Mesodermal cell (in vitro differentiated cells): ENCODE data around the gene KIF26A.

ENCODE experiments used
- H3K27ac ChIP-seq: 2 replicates; pipeline ENCODE4 v1.7.0; 2013; ENCODE audit warnings: mild to moderate bottlenecking, low read depth, low read length, moderate library complexity; ENCODE audit not compliant: severe bottlenecking
- H3K36me3 ChIP-seq: 2 replicates; pipeline ENCODE4 v1.7.1; 2013; ENCODE audit warnings: mild to moderate bottlenecking, low read length, moderate library complexity; ENCODE audit not compliant: control insufficient read depth, insufficient read depth
- H3K4me1 ChIP-seq: one replicate; pipeline ENCODE4 v1.7.1; 2013; ENCODE audit warnings: mild to moderate bottlenecking, low read length; ENCODE audit not compliant: insufficient read depth, control insufficient read depth, poor library complexity, severe bottlenecking
- H3K4me3 ChIP-seq: 2 replicates; pipeline ENCODE4 v1.7.0; 2013; ENCODE audit warnings: low read length, control low read depth, mild to moderate bottlenecking; ENCODE audit not compliant: insufficient read depth, poor library complexity, severe bottlenecking; ENCODE audit errors: extremely low read depth
- H3K9me3 ChIP-seq: 2 replicates; pipeline ENCODE4 v1.7.1; 2013; ENCODE audit warnings: mild to moderate bottlenecking, low read length, moderate library complexity; ENCODE audit not compliant: control insufficient read depth
- WGBS, 2 experiments: methylation state at CpG; one replicate each; pipeline ENCODE4 v1.1.5; 2013; ENCODE audit warnings: missing lambda C conversion rate in 2 of 2; ENCODE audit not compliant: insufficient coverage in 2 of 2; 5-methylcytosine and 5-hydroxymethylcytosine counted together

KIF26A gene

GRCh38 chr14:104184506-104184905 is 46.1 kb downstream of the KIF26A start:
- 79 to 92% methylated on average over 12 of the region's 12 CpGs for WGBS, 2 experiments
- Histone ChIP-seq H3K4me1 (peaks cover 13% of the 10 kb centered on the region), H3K9me3 (no peaks in the 10 kb centered on the region), H3K27ac (peak overlapping the region; percentile 49), H3K36me3 (no peaks in the 10 kb centered on the region), H3K4me3 (no peak overlapping the region)

GRCh38 chr14:104184911-104185499 is 46.6 kb downstream of the KIF26A start:
- H3K27ac ChIP-seq: peak overlapping the region; percentile 49
- 85 to 89% methylated on average over 8 to 16 of the region's 20 CpGs for WGBS, 2 experiments
- H3K4me3 ChIP-seq: no peak overlapping the region
- H3K36me3 ChIP-seq: no peaks in the 10 kb centered on the region
- peaks cover 13% of the 10 kb centered on the region for H3K4me1 ChIP-seq
- H3K9me3 ChIP-seq: no peaks in the 10 kb centered on the region

GRCh38 chr14:104185916-104186495 is 47.6 kb downstream of the KIF26A start:
- Histone ChIP-seq H3K36me3 (no peaks in the 10 kb centered on the region), H3K4me1 (peaks cover 13% of the 10 kb centered on the region), H3K27ac (no peak overlapping the region), H3K4me3 (no peak overlapping the region), H3K9me3 (no peaks in the 10 kb centered on the region)
- WGBS, 2 experiments: 94 to 95% methylated on average over 14 to 15 of the region's 16 CpGs

GRCh38 chr14:104186575-104186974 is 48.2 kb downstream of the KIF26A start:
- 89 to 93% methylated on average over 3 to 7 of the region's 12 CpGs for WGBS, 2 experiments

GRCh38 chr14:104187121-104187889 is 48.9 kb downstream of the KIF26A start:
- H3K36me3 ChIP-seq: no peaks in the 10 kb centered on the region
- H3K4me3 ChIP-seq: no peak overlapping the region
- no peak overlapping the region for H3K27ac ChIP-seq
- no peaks in the 10 kb centered on the region for H3K9me3 ChIP-seq
- peaks cover 10% of the 10 kb centered on the region for H3K4me1 ChIP-seq
- 91 to 93% methylated on average over 24 to 26 of the region's 27 CpGs for WGBS, 2 experiments

More at GRCh38 chr14:104186575-104186974, 48.2 kb downstream of the KIF26A start:
- no peaks in the 10 kb centered on the region for H3K9me3 ChIP-seq
- no peaks in the 10 kb centered on the region for H3K36me3 ChIP-seq
- H3K27ac ChIP-seq: no peak overlapping the region
- no peak overlapping the region for H3K4me3 ChIP-seq
- H3K4me1 ChIP-seq: peaks cover 10% of the 10 kb centered on the region

- peaks cover 10% of the 10 kb centered on the region for H3K4me1 ChIP-seq
- 87 to 88% methylated on average over 24 to 27 of the region's 27 CpGs for WGBS, 2 experiments
- no peaks in the 10 kb centered on the region for H3K36me3 ChIP-seq
- no peaks in the 10 kb centered on the region for H3K9me3 ChIP-seq
- H3K27ac ChIP-seq: no peak overlapping the region
- no peak overlapping the region for H3K4me3 ChIP-seq
Observed at GRCh38 chr14:104187931-104188726, 49.7 kb downstream of the KIF26A start.

- Histone ChIP-seq H3K9me3 (no peaks in the 10 kb centered on the region), H3K36me3 (no peaks in the 10 kb centered on the region), H3K4me1 (peaks cover 10% of the 10 kb centered on the region), H3K27ac (no peak overlapping the region), H3K4me3 (no peak overlapping the region)
- 86 to 89% methylated on average over 13 to 14 of the region's 15 CpGs for WGBS, 2 experiments
Observed at GRCh38 chr14:104188727-104189400, 50.5 kb downstream of the KIF26A start.

- H3K4me1 ChIP-seq: peaks cover 4% of the 10 kb centered on the region
- H3K4me3 ChIP-seq: no peak overlapping the region
- no peak overlapping the region for H3K27ac ChIP-seq
- 92 to 95% methylated on average over 20 to 24 of the region's 24 CpGs for WGBS, 2 experiments
- H3K36me3 ChIP-seq: no peaks in the 10 kb centered on the region
- no peaks in the 10 kb centered on the region for H3K9me3 ChIP-seq
Observed at GRCh38 chr14:104189629-104190335, 51.4 kb downstream of the KIF26A start.

- WGBS, 2 experiments: 87 to 91% methylated on average over 10 to 11 of the region's 12 CpGs
- Histone ChIP-seq H3K4me1 (no peaks in the 10 kb centered on the region), H3K36me3 (no peaks in the 10 kb centered on the region), H3K9me3 (no peaks in the 10 kb centered on the region), H3K27ac (no peak overlapping the region), H3K4me3 (no peak overlapping the region)
Observed at GRCh38 chr14:104190396-104191000, 52.1 kb downstream of the KIF26A start.
